ENCODE data around the gene CHAT.

DNA sequence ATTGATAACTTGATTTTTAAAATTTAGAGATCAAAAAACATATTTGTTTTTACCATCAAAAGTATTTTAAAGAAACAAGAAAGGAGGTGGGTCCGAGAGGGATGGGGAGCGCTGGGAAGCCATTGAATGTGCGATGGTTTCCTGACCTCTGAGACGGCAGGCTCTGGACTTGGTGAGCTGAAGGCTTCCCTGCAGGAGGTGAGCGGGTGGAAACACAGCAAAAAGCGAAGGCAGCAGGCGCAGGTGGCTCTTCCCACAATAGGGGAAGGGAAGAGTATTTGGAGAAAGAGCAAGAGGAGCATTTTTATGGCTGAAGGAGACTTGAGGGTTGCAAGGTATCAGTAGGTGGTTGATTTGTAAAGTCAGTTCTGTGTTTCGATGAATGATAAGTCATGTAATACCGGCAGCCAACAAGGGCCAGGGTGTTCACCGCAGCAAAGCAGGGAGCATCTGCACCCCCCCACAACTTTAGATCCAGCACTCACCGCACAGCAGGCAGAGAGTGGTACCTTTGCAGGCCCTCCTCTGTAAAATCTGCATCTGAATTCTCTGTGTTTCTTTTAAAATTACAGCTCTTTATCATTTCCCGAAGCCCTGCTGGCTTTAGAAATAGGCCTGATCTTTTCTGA is 76.2 kb downstream of the CHAT start:
- TF ChIP-seq POLR2AphosphoS5 (IDR thresholded peaks at IDR 0.05) (no peak), POLR2A (IDR thresholded peaks at IDR 0.05) (no peak)
- TF ChIP-seq, protein P1, sequence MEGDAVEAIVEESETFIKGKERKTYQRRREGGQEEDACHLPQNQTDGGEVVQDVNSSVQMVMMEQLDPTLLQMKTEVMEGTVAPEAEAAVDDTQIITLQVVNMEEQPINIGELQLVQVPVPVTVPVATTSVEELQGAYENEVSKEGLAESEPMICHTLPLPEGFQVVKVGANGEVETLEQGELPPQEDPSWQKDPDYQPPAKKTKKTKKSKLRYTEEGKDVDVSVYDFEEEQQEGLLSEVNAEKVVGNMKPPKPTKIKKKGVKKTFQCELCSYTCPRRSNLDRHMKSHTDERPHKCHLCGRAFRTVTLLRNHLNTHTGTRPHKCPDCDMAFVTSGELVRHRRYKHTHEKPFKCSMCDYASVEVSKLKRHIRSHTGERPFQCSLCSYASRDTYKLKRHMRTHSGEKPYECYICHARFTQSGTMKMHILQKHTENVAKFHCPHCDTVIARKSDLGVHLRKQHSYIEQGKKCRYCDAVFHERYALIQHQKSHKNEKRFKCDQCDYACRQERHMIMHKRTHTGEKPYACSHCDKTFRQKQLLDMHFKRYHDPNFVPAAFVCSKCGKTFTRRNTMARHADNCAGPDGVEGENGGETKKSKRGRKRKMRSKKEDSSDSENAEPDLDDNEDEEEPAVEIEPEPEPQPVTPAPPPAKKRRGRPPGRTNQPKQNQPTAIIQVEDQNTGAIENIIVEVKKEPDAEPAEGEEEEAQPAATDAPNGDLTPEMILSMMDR (IDR thresholded peaks at IDR 0.05): no peak
